ENCODE data around the gene NPHP4.

GRCh38 chr1:5980314-5981008 is 11.8 kb downstream of the NPHP4 start:
- TF ChIP-seq CTCF (IDR thresholded peaks at IDR 0.05): no peak
- no peak for TF ChIP-seq POLR2A (IDR thresholded peaks at IDR 0.05)
